HepG2 (cell line): ENCODE results near the gene PPM1M. TPM values are rescaled to one million over a fixed set of nuclear protein-coding genes. Genes with fewer than 3 reads are reported as not detected.

ENCODE experiments used
- ATAC-seq: fragments of 200-7000 bp; cut with Tn5 transposase; 3 replicates; pipeline ENCODE4 v1.9.1; 2020; ENCODE audit warnings: mild to moderate bottlenecking, moderate library complexity
- BruUV-seq: library from RNA; stranded (reverse); fragments of 400-500 nt; replicated peaks from 2 replicates; lab custom pipeline; 2021; lab: Mats Ljungman, UMichigan
- CTCF ChIA-PET: fragments of 300-600 bp; formaldehyde crosslinking; extraction: SDS; loops from one replicate; lab custom pipeline; 2021; ENCODE audit warnings: low total read pairs, inconsistent platforms, low intra/inter-chr PET ratio; lab: Yijun Ruan, JAX
- POLR2A ChIA-PET: fragments of 350-600 bp; sonication (Branson Sonifier 250); formaldehyde crosslinking; loops from one replicate; lab custom pipeline; 2020; ENCODE audit warnings: antibody characterized with exemption, inconsistent platforms; lab: Yijun Ruan, JAX
- DNase-seq: peaks from one replicate; pipeline ENCODE4 v3.0.0-alpha.2; 2015; ENCODE audit warnings: low spot score
- FAIRE-seq: peaks from 3 replicates; lab custom pipeline; 2011; peaks lifted over from hg19 to GRCh38; lab: Jason Lieb, UNC
- H2AFZ ChIP-seq: one replicate; pipeline ENCODE4 v1.6.1; 2011; ENCODE audit warnings: low read length, inconsistent platforms
- H3K27ac ChIP-seq: fragments of 300-600 bp; 3 replicates; pipeline ENCODE4 v1.8.0; 2011; ENCODE audit warnings: mixed run types, mild to moderate bottlenecking, mixed read lengths, low read length, inconsistent platforms; ENCODE audit not compliant: insufficient read depth; ENCODE audit errors: extremely low read length
- H3K27me3 ChIP-seq, 2 experiments: fragments of 200-600 bp in 1 of 2; 2 replicates in 1 of 2; 3 replicates in 1 of 2; pipeline versions ENCODE4 v1.6.0 to v1.8.0; 2011; ENCODE audit warnings: low read length in 2 of 2, mild to moderate bottlenecking in 2 of 2, moderate library complexity in 2 of 2, inconsistent platforms in 1 of 2; ENCODE audit not compliant: insufficient read depth in 2 of 2, control insufficient read depth in 1 of 2
- H3K36me3 ChIP-seq, 2 experiments: fragments of 200-600 bp in 1 of 2; replicated peaks in 1 of 2; 2 replicates in 1 of 2; 3 replicates in 1 of 2; pipeline versions ENCODE4 v1.5.1 to v1.8.0; 2011; ENCODE audit warnings: low read length in 2 of 2, inconsistent platforms in 1 of 2; ENCODE audit not compliant: insufficient read depth in 2 of 2, control insufficient read depth in 1 of 2
- H3K4me1 ChIP-seq: 2 replicates; pipeline ENCODE4 v1.5.1; 2012; ENCODE audit warnings: low read length, inconsistent platforms; ENCODE audit not compliant: insufficient read depth
- H3K4me2 ChIP-seq: 2 replicates; pipeline ENCODE4 v1.6.0; 2011; ENCODE audit warnings: low read depth, low read length, inconsistent platforms
- H3K4me3 ChIP-seq, 3 experiments: fragments of 200-600 bp in 1 of 3; sonication (generic), shearing (Covaris generic) in 1 of 3; replicated peaks in 1 of 3; 2 replicates each; pipeline ENCODE4 v1.5.1; 2011 to 2016; ENCODE audit warnings: low read length in 3 of 3, inconsistent platforms in 2 of 3, low read depth in 2 of 3, mild to moderate bottlenecking in 2 of 3, control low read depth in 1 of 3, mixed read lengths in 1 of 3; ENCODE audit not compliant: insufficient read depth in 1 of 3
- H3K79me2 ChIP-seq: one replicate; pipeline ENCODE4 v1.6.1; 2011; ENCODE audit warnings: low read length, inconsistent platforms; ENCODE audit not compliant: insufficient read depth
- H3K9ac ChIP-seq: 2 replicates; pipeline ENCODE4 v1.6.0; 2011; ENCODE audit warnings: mild to moderate bottlenecking, low read depth, low read length, inconsistent platforms; ENCODE audit not compliant: insufficient read depth
- H3K9me3 ChIP-seq: 2 replicates; pipeline ENCODE4 v1.5.1; 2012; ENCODE audit warnings: mild to moderate bottlenecking, low read length
- H4K20me1 ChIP-seq: 2 replicates; pipeline ENCODE4 v1.6.0; 2011; ENCODE audit warnings: inconsistent platforms, mild to moderate bottlenecking, low read length, moderate library complexity; ENCODE audit not compliant: insufficient read depth
- DNMT1 ChIP-seq: sonication (generic); formaldehyde crosslinking; IDR thresholded peaks from 2 replicates; pipeline ENCODE4 v1.5.1; 2020; ENCODE audit warnings: mild to moderate bottlenecking, missing genetic modification reagents
- DNMT3B ChIP-seq: conservative IDR thresholded peaks from 2 replicates; pipeline ENCODE4 v1.6.1; 2016; ENCODE audit warnings: missing biosample characterization, control low read depth
- DR1 ChIP-seq: sonication (generic); formaldehyde crosslinking; IDR thresholded peaks from 2 replicates; pipeline ENCODE4 v1.8.0; 2021; ENCODE audit warnings: mild to moderate bottlenecking, missing genetic modification reagents, inconsistent platforms
- IKZF5 ChIP-seq: IDR thresholded peaks from 2 replicates; pipeline ENCODE4 v1.6.1; 2018; ENCODE audit warnings: missing genetic modification reagents, mild to moderate bottlenecking, missing compliant biosample characterization
- NFE2 ChIP-seq: sonication (generic); formaldehyde crosslinking; IDR thresholded peaks from 2 replicates; pipeline ENCODE4 v1.4.0; 2020; ENCODE audit warnings: missing genetic modification reagents
- NFYC ChIP-seq: IDR thresholded peaks from 2 replicates; pipeline ENCODE4 v1.6.1; 2016; ENCODE audit warnings: missing genetic modification reagents, missing compliant biosample characterization
- NR0B2 ChIP-seq: sonication (generic); formaldehyde crosslinking; IDR thresholded peaks from 2 replicates; pipeline ENCODE4 v1.4.0; 2020; ENCODE audit warnings: mild to moderate bottlenecking, missing genetic modification reagents
- NR2F6 ChIP-seq, 2 experiments: IDR thresholded peaks; 2 replicates each; pipeline ENCODE4 v1.6.1; 2016; ENCODE audit warnings: antibody characterized with exemption in 1 of 2, mild to moderate bottlenecking in 1 of 2
- PHF20 ChIP-seq: sonication (generic); formaldehyde crosslinking; IDR thresholded peaks from 2 replicates; pipeline ENCODE4 v1.5.0; 2020; ENCODE audit warnings: mild to moderate bottlenecking, missing genetic modification reagents
- POLR2AphosphoS2 ChIP-seq: IDR thresholded peaks from 2 replicates; pipeline ENCODE4 v1.6.1; 2011; ENCODE audit warnings: low read depth, low read length, improper control_type of control experiment
- SMYD3 ChIP-seq: sonication (generic); formaldehyde crosslinking; IDR thresholded peaks from 2 replicates; pipeline ENCODE4 v1.8.1; 2023; ENCODE audit warnings: mild to moderate bottlenecking, missing genetic modification reagents
- ZMYM3 ChIP-seq: sonication (generic); formaldehyde crosslinking; IDR thresholded peaks from 2 replicates; pipeline ENCODE4 v1.5.1; 2020; ENCODE audit warnings: mild to moderate bottlenecking, missing genetic modification reagents
- ZNF326 ChIP-seq: sonication (generic); formaldehyde crosslinking; IDR thresholded peaks from 2 replicates; pipeline ENCODE4 v1.4.0; 2020; ENCODE audit warnings: missing genetic modification reagents, borderline replicate concordance
- ZNF329 ChIP-seq: sonication (generic); formaldehyde crosslinking; IDR thresholded peaks from 2 replicates; pipeline ENCODE4 v1.9.0; 2021; ENCODE audit warnings: low read depth, mild to moderate bottlenecking, missing genetic modification reagents
- ZNF383 ChIP-seq: sonication (generic); formaldehyde crosslinking; IDR thresholded peaks from 2 replicates; pipeline ENCODE4 v1.4.0; 2020; ENCODE audit warnings: missing genetic modification reagents, mild to moderate bottlenecking, borderline replicate concordance
- ZNF567 ChIP-seq: sonication (generic); formaldehyde crosslinking; IDR thresholded peaks from 2 replicates; pipeline ENCODE4 v1.8.1; 2023; ENCODE audit warnings: mild to moderate bottlenecking, missing genetic modification reagents, borderline replicate concordance
- whole genome bisulfite sequencing: methylation state at CpG from one replicate; pipeline ENCODE4 v1.1.6; 2017; ENCODE audit warnings: low lambda C conversion rate; 5-methylcytosine and 5-hydroxymethylcytosine counted together
- in situ Hi-C: cut with HindIII; loops from 2 replicates; pipeline ENCODE4 v1.10.0; 2017; ENCODE audit warnings: low pct_unique_long_range_greater_than_20kb; ENCODE audit not compliant: extremely low pct_ligation_motif_present
- intact Hi-C: fragments of 100-400 bp; cut with micrococcal nuclease; formaldehyde crosslinking; loops from one replicate; pipeline ENCODE4 v1.10.0; 2022; ENCODE audit not compliant: unreplicated experiment
- polyA plus RNA-seq, 8 experiments: library from polyadenylated mRNA; depleted of rRNA in 3 of 8; stranded (reverse) in 7 of 8; unstranded in 1 of 8; fragments of >200 nt; fragmentation: Illumina TruSeq in 4 of 8; extraction: Trizol in 4 of 8; gene quantifications; 2 replicates each; pipeline versions ENCODE4 v1.2.1 to v1.2.3, GENCODE V29; 2011 to 2016; ENCODE audit warnings: low read depth in 4 of 8, missing spikeins in 1 of 8, mixed read lengths in 1 of 8; ENCODE audit not compliant: insufficient read depth in 1 of 8
- total RNA-seq, 5 experiments: library from RNA; depleted of rRNA; stranded (reverse); fragments of >200 nt; fragmentation: Illumina TruSeq; extraction: Trizol; gene quantifications; 2 replicates each; pipeline ENCODE4 v1.2.3, GENCODE V29; 2016; ENCODE audit warnings: low read depth in 1 of 5
- TF ChIP-seq, protein P1 (sequence below): sonication (generic); formaldehyde crosslinking; IDR thresholded peaks from 2 replicates; pipeline ENCODE4 v1.8.0; 2022; ENCODE audit warnings: mild to moderate bottlenecking, missing genetic modification reagents; ENCODE audit not compliant: insufficient replicate concordance
- TF ChIP-seq, protein P2 (sequence below): sonication (generic); formaldehyde crosslinking; IDR thresholded peaks from 2 replicates; pipeline ENCODE4 v1.8.1; 2023; ENCODE audit warnings: mild to moderate bottlenecking, moderate library complexity, missing genetic modification reagents

The PPM1M gene
- total and polyA plus RNA-seq, 2 of the 13 experiments (the other 11 are each of a cell fraction or from before 2014, with no cell fraction given): 2.5 to 5.9 TPM

- no peak for TF ChIP-seq NR0B2 (CRISPR knock-in tag)
Observed at GRCh38 chr3:52234516-52235447, 10.8 kb upstream of the PPM1M start (continued).

DNA sequence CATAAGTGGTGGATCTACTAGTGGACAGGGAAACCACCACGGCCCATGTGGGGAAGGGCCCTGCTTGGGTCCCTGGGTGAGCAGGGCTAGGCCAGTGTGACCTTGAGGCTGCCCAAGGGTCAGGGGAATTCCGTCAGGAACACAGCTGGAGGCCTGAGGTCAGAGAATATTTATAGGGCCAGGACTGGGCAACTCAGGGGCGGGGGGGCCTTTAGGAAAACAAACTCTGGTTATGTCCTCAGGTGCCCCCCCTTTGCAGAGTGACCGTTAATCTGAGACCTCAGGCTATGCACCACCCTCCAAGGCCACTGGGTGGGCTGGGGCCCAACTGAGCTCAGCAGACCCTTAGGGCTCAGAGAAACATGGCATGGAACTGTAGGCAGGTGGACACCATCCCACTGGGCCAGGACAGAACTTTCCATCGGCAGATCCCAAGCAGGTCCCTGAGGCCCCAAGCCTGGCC is 9.1 kb upstream of the PPM1M start:
- no TSS peak for BruUV-seq
- H3K27me3 ChIP-seq: no peaks in the 10 kb centered on the region; a peak in 1 of 5 replicates
- H4K20me1 ChIP-seq: peaks cover 23% of the 10 kb centered on the region
- POLR2A ChIA-PET: interaction anchor here (1.2 to 5.9 kb wide), 8 partner anchors 9 to 62 kb away, joined by 3 to 126 read pairs (median 14); partner anchors contain the start of genes GLYCTK, PPM1M, TLR9 and WDR82
- H3K4me2 ChIP-seq: peak overlapping the region; percentile 80
- H3K9ac ChIP-seq: 0 out of 2 replicates have a peak overlapping the region, but pooled peaks have one; percentile 89
- H3K9me3 ChIP-seq: no peaks in the 10 kb centered on the region
- peaks cover 4 to 20% of the 10 kb centered on the region in 2 experiments for H3K36me3 ChIP-seq
- peak overlapping the region in 1 of 3 experiments; percentile 42; a peak in 2 of 6 replicates for H3K4me3 ChIP-seq
- no peak for DNase-seq
- FAIRE-seq: no peak
- peak overlapping the region; percentile 68 for H3K27ac ChIP-seq
- CTCF ChIA-PET: no interaction called here
- intact Hi-C loops: loop anchor here (5.0 kb wide), 1 partner anchor 51 kb away; the partner anchor contains the start of gene GLYCTK
- no peak overlapping the region for H2AFZ ChIP-seq
- peaks cover 29% of the 10 kb centered on the region for H3K79me2 ChIP-seq
- WGBS: 50% methylated on average over 3 of the region's 5 CpGs
- peaks cover 47% of the 10 kb centered on the region for H3K4me1 ChIP-seq
- ATAC-seq: no peak
- in situ Hi-C loops: no loop called here
- no peak for TF ChIP-seq ZNF326 (CRISPR knock-in tag)
- TF ChIP-seq ZNF383 (CRISPR knock-in tag): no peak
- TF ChIP-seq ZMYM3 (CRISPR knock-in tag): no peak
- no peak for TF ChIP-seq ZNF567 (CRISPR knock-in tag)
- no peak for TF ChIP-seq PHF20 (CRISPR knock-in tag)
- TF ChIP-seq NR2F6 (IDR thresholded peaks at IDR 0.05): peak; percentile 66
- TF ChIP-seq NR2F6 (CRISPR knock-in tag; IDR thresholded peaks at IDR 0.05): peak; percentile 31; the same call in 1 of the 2 replicates
- TF ChIP-seq IKZF5 (CRISPR knock-in tag): no peak
- TF ChIP-seq, protein P1, sequence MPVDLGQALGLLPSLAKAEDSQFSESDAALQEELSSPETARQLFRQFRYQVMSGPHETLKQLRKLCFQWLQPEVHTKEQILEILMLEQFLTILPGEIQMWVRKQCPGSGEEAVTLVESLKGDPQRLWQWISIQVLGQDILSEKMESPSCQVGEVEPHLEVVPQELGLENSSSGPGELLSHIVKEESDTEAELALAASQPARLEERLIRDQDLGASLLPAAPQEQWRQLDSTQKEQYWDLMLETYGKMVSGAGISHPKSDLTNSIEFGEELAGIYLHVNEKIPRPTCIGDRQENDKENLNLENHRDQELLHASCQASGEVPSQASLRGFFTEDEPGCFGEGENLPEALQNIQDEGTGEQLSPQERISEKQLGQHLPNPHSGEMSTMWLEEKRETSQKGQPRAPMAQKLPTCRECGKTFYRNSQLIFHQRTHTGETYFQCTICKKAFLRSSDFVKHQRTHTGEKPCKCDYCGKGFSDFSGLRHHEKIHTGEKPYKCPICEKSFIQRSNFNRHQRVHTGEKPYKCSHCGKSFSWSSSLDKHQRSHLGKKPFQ (CRISPR knock-in tag): no peak
- TF ChIP-seq, protein P2, sequence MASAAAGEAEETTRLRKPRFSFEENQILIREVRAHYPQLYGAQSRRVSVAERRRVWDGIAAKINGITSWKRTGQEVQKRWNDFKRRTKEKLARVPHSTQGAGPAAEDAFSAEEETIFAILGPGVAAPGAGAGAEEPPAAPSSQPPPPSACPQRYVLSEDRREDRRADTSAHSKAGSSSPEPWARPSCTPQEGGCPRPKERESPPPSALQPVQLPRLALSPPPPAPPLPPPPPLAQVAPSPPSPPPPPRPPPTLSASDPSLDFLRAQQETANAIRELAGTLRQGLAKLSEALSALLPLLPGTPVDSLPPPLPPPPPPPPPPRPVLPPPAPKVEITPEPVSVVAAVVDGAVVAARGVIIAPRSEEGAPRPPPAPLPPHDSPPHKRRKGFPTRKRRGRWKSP: no peak
- TF ChIP-seq SMYD3 (CRISPR knock-in tag): no peak
- no peak for TF ChIP-seq DR1
- TF ChIP-seq DNMT3B (CRISPR knock-in tag): no peak
- no peak for TF ChIP-seq DNMT1 (CRISPR knock-in tag)
- no peak for TF ChIP-seq ZNF329 (CRISPR knock-in tag)
- no peak for TF ChIP-seq POLR2AphosphoS2
- no peak for TF ChIP-seq NFE2
- no peak for TF ChIP-seq NFYC (CRISPR knock-in tag)
